HepG2 (cell line): Measurements from ENCODE around the gene DPAGT1. TPM values are rescaled to one million over a fixed set of nuclear protein-coding genes. Genes with fewer than 3 reads are reported as not detected.

Experiments used
- ARID2 ChIP-seq: sonication (generic); formaldehyde crosslinking; IDR thresholded peaks from 2 replicates; pipeline ENCODE4 v1.8.1; 2022; ENCODE audit warnings: mild to moderate bottlenecking, missing genetic modification reagents, borderline replicate concordance
- CAMTA2 ChIP-seq: sonication (generic); formaldehyde crosslinking; IDR thresholded peaks from 2 replicates; pipeline ENCODE4 v1.4.0; 2020; ENCODE audit warnings: mild to moderate bottlenecking, missing genetic modification reagents, borderline replicate concordance
- CC2D1A ChIP-seq: sonication (generic); formaldehyde crosslinking; IDR thresholded peaks from 2 replicates; pipeline ENCODE4 v1.8.1; 2023; ENCODE audit warnings: mild to moderate bottlenecking, missing genetic modification reagents
- CCAR2 ChIP-seq: fragments of 200-400 bp; formaldehyde crosslinking; optimal IDR thresholded peaks from 2 replicates; pipeline ENCODE3; 2018; ENCODE audit warnings: low read depth, mild to moderate bottlenecking, low read length, moderate library complexity
- DMAP1 ChIP-seq: IDR thresholded peaks from 2 replicates; pipeline ENCODE4 v1.6.1; 2016
- EZH2 ChIP-seq: conservative IDR thresholded peaks from 2 replicates; pipeline ENCODE4 v1.6.1; 2012; ENCODE audit warnings: mild to moderate bottlenecking, low read depth, low read length, moderate library complexity
- SMAD3 ChIP-seq: sonication (generic); formaldehyde crosslinking; IDR thresholded peaks from 2 replicates; pipeline ENCODE4 v1.4.0; 2020; ENCODE audit warnings: missing genetic modification reagents
- SMAD9 ChIP-seq: sonication (generic); formaldehyde crosslinking; IDR thresholded peaks from 2 replicates; pipeline ENCODE4 v1.5.1; 2020; ENCODE audit warnings: mild to moderate bottlenecking, missing genetic modification reagents
- XBP1 ChIP-seq: sonication (generic); formaldehyde crosslinking; IDR thresholded peaks from 2 replicates; pipeline ENCODE4 v1.5.0; 2020; ENCODE audit warnings: missing genetic modification reagents
- ZNF749 ChIP-seq: sonication (generic); formaldehyde crosslinking; IDR thresholded peaks from 2 replicates; pipeline ENCODE4 v1.8.0; 2022; ENCODE audit warnings: mild to moderate bottlenecking, missing genetic modification reagents, moderate library complexity, borderline replicate concordance
- ZNF816 ChIP-seq: sonication (generic); formaldehyde crosslinking; IDR thresholded peaks from 2 replicates; pipeline ENCODE4 v1.8.0; 2022; ENCODE audit warnings: missing genetic modification reagents, mild to moderate bottlenecking, borderline replicate concordance
- ZNF879 ChIP-seq: sonication (generic); formaldehyde crosslinking; IDR thresholded peaks from 2 replicates; pipeline ENCODE4 v1.8.1; 2023; ENCODE audit warnings: missing genetic modification reagents
- ZNF891 ChIP-seq: sonication (generic); formaldehyde crosslinking; IDR thresholded peaks from 2 replicates; pipeline ENCODE4 v1.5.0; 2020; ENCODE audit warnings: mild to moderate bottlenecking, missing genetic modification reagents
- polyA plus RNA-seq, 8 experiments: library from polyadenylated mRNA; depleted of rRNA in 3 of 8; stranded (reverse) in 7 of 8; unstranded in 1 of 8; fragments of >200 nt; fragmentation: Illumina TruSeq in 4 of 8; extraction: Trizol in 4 of 8; gene quantifications; 2 replicates each; pipeline versions ENCODE4 v1.2.1 to v1.2.3, GENCODE V29; 2011 to 2016; ENCODE audit warnings: low read depth in 4 of 8, missing spikeins in 1 of 8, mixed read lengths in 1 of 8; ENCODE audit not compliant: insufficient read depth in 1 of 8
- total RNA-seq, 5 experiments: library from RNA; depleted of rRNA; stranded (reverse); fragments of >200 nt; fragmentation: Illumina TruSeq; extraction: Trizol; gene quantifications; 2 replicates each; pipeline ENCODE4 v1.2.3, GENCODE V29; 2016; ENCODE audit warnings: low read depth in 1 of 5
- TF ChIP-seq, protein P1 (sequence below): sonication (generic); formaldehyde crosslinking; IDR thresholded peaks from 2 replicates; pipeline ENCODE4 v1.4.0; 2020; ENCODE audit warnings: missing genetic modification reagents
- TF ChIP-seq, protein P2 (sequence below): sonication (generic); formaldehyde crosslinking; IDR thresholded peaks from 2 replicates; pipeline ENCODE4 v1.4.0; 2020; ENCODE audit warnings: low read depth, mild to moderate bottlenecking, missing genetic modification reagents
- TF ChIP-seq, protein P3 (sequence below): sonication (generic); formaldehyde crosslinking; IDR thresholded peaks from 2 replicates; pipeline ENCODE4 v1.5.0; 2020; ENCODE audit warnings: mild to moderate bottlenecking, missing genetic modification reagents
- TF ChIP-seq, protein P4 (sequence below): sonication (generic); formaldehyde crosslinking; IDR thresholded peaks from 2 replicates; pipeline ENCODE4 v1.4.0; 2020; ENCODE audit warnings: missing genetic modification reagents
- TF ChIP-seq, protein P5 (sequence below): sonication (generic); formaldehyde crosslinking; IDR thresholded peaks from 2 replicates; pipeline ENCODE4; 2020; ENCODE audit warnings: missing genetic modification reagents, mild to moderate bottlenecking, borderline replicate concordance

The DPAGT1 gene
- total and polyA plus RNA-seq, 2 of the 13 experiments (the other 11 are each of a cell fraction or from before 2014, with no cell fraction given): 37.6 to 70.7 TPM

DNA sequence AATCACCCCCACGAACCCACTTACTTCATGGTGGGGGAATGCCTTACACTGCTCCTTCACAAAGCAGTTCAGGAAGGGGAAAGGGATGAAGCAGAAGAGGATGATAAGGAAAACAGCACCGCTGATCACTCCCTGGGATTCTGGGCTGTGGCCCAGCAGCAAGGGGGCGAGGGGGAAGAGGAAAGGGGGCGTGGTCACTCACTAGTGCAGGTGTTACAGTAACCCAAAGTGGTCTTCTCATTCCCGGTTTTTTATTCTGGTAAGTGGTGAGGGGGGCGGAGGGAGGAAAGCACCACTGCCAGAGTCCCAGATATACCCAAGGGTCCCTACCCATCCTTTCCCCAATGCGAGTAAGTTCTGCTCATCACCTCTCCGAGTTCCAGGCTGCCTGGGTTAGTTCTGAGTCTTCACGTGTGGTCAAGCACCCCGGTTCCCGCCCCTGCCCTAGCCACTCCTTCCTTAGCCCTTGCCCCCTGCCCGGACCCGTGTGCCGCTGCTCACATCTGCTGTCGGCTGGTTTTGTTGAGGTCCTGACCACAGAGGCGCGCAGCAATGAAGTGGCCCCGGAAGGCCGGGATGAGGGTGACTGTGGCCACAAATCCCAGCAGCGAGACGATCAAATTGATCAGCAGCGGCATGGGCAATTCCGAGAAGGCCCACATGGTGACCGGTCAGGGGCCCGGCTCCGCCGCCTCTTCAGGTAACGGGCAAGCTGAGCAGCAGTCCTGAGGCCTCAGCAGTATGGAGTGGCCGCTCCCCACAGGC, 477 bp downstream of the DPAGT1 start (continued):
- TF ChIP-seq, protein P1, sequence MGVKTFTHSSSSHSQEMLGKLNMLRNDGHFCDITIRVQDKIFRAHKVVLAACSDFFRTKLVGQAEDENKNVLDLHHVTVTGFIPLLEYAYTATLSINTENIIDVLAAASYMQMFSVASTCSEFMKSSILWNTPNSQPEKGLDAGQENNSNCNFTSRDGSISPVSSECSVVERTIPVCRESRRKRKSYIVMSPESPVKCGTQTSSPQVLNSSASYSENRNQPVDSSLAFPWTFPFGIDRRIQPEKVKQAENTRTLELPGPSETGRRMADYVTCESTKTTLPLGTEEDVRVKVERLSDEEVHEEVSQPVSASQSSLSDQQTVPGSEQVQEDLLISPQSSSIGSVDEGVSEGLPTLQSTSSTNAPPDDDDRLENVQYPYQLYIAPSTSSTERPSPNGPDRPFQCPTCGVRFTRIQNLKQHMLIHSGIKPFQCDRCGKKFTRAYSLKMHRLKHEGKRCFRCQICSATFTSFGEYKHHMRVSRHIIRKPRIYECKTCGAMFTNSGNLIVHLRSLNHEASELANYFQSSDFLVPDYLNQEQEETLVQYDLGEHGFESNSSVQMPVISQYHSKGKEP (CRISPR knock-in tag): no peak
- no peak for TF ChIP-seq ZNF879
- TF ChIP-seq, protein P2, sequence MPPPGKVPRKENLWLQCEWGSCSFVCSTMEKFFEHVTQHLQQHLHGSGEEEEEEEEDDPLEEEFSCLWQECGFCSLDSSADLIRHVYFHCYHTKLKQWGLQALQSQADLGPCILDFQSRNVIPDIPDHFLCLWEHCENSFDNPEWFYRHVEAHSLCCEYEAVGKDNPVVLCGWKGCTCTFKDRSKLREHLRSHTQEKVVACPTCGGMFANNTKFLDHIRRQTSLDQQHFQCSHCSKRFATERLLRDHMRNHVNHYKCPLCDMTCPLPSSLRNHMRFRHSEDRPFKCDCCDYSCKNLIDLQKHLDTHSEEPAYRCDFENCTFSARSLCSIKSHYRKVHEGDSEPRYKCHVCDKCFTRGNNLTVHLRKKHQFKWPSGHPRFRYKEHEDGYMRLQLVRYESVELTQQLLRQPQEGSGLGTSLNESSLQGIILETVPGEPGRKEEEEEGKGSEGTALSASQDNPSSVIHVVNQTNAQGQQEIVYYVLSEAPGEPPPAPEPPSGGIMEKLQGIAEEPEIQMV: no peak
- no peak for TF ChIP-seq CAMTA2
- TF ChIP-seq CCAR2: no peak
- no peak for TF ChIP-seq EZH2
- no peak for TF ChIP-seq ZNF749 (CRISPR knock-in tag)
- no peak for TF ChIP-seq SMAD9 (CRISPR knock-in tag)
- TF ChIP-seq CC2D1A (CRISPR knock-in tag): no peak
- TF ChIP-seq ARID2: 0 out of 2 replicates have a peak, but pooled peaks have one; percentile 50
- no peak for TF ChIP-seq SMAD3 (CRISPR knock-in tag)
- 0 out of 2 replicates have a peak, but pooled peaks have one; percentile 60 for TF ChIP-seq ZNF816 (CRISPR knock-in tag)
- TF ChIP-seq, protein P3, sequence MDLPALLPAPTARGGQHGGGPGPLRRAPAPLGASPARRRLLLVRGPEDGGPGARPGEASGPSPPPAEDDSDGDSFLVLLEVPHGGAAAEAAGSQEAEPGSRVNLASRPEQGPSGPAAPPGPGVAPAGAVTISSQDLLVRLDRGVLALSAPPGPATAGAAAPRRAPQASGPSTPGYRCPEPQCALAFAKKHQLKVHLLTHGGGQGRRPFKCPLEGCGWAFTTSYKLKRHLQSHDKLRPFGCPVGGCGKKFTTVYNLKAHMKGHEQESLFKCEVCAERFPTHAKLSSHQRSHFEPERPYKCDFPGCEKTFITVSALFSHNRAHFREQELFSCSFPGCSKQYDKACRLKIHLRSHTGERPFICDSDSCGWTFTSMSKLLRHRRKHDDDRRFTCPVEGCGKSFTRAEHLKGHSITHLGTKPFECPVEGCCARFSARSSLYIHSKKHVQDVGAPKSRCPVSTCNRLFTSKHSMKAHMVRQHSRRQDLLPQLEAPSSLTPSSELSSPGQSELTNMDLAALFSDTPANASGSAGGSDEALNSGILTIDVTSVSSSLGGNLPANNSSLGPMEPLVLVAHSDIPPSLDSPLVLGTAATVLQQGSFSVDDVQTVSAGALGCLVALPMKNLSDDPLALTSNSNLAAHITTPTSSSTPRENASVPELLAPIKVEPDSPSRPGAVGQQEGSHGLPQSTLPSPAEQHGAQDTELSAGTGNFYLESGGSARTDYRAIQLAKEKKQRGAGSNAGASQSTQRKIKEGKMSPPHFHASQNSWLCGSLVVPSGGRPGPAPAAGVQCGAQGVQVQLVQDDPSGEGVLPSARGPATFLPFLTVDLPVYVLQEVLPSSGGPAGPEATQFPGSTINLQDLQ (CRISPR knock-in tag): no peak
- TF ChIP-seq, protein P4, sequence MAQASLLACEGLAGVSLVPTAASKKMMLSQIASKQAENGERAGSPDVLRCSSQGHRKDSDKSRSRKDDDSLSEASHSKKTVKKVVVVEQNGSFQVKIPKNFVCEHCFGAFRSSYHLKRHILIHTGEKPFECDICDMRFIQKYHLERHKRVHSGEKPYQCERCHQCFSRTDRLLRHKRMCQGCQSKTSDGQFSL: no peak
- TF ChIP-seq XBP1 (CRISPR knock-in tag): no peak; the same call in 1 of the 2 replicates
- no peak for TF ChIP-seq DMAP1 (CRISPR knock-in tag)
- TF ChIP-seq ZNF891 (CRISPR knock-in tag): no peak
- TF ChIP-seq, protein P5, sequence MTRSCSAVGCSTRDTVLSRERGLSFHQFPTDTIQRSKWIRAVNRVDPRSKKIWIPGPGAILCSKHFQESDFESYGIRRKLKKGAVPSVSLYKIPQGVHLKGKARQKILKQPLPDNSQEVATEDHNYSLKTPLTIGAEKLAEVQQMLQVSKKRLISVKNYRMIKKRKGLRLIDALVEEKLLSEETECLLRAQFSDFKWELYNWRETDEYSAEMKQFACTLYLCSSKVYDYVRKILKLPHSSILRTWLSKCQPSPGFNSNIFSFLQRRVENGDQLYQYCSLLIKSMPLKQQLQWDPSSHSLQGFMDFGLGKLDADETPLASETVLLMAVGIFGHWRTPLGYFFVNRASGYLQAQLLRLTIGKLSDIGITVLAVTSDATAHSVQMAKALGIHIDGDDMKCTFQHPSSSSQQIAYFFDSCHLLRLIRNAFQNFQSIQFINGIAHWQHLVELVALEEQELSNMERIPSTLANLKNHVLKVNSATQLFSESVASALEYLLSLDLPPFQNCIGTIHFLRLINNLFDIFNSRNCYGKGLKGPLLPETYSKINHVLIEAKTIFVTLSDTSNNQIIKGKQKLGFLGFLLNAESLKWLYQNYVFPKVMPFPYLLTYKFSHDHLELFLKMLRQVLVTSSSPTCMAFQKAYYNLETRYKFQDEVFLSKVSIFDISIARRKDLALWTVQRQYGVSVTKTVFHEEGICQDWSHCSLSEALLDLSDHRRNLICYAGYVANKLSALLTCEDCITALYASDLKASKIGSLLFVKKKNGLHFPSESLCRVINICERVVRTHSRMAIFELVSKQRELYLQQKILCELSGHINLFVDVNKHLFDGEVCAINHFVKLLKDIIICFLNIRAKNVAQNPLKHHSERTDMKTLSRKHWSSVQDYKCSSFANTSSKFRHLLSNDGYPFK (CRISPR knock-in tag): no peak
